Stromal cell of bone marrow (primary cell): ENCODE data around the gene GCC2.
"Not testable (repeated sequence)": the region's sequence is repeated elsewhere in the genome, so short reads cannot be mapped to it uniquely, and the experiment has no call there.

Source experiments
- DNase-seq: peaks from one replicate; pipeline ENCODE4 v3.0.0-alpha.2; 2012; ENCODE audit warnings: low read depth

Gene GCC2

DNA sequence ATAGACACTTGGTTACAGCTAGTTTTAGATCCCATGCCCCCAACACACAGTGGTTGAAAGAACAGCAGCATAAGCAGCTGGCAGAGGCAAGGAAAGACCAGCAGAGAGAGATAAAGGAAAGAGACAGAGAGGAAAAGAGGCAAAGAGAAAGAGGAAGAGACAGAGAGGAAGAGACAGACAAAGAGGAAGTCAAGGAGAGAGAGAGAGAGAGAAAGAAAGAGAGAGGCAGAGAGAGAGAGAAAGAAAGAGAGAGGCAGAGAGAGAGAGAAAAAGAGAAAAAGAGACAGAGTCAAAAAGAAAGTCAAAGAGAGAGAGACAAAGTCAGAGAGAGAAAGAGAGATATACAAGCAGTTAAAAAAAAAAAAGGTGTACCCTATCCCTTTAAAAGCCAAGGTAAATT lies 76.3 kb downstream of the GCC2 start:
- DNase-seq = not testable (repeated sequence)

DNA sequence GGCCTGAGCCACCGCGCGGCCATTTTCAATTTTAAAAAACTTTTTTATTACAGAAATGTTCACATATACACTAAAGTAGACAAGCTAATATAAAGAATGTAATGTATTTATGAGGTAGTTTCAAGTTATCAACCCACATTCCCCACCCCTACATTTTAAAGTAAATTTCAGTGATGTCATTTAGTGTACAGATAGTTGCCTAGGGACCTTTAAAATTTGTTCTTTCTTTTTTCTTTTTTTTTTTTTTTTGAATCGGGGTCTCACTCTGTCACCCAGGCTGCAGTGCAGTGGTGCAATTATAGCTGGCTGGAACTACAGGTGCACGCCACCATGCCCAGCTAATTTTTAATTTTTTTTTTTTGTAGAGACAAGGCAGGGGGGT lies 82.7 kb downstream of the GCC2 start:
- DNase-seq = no peak

DNA sequence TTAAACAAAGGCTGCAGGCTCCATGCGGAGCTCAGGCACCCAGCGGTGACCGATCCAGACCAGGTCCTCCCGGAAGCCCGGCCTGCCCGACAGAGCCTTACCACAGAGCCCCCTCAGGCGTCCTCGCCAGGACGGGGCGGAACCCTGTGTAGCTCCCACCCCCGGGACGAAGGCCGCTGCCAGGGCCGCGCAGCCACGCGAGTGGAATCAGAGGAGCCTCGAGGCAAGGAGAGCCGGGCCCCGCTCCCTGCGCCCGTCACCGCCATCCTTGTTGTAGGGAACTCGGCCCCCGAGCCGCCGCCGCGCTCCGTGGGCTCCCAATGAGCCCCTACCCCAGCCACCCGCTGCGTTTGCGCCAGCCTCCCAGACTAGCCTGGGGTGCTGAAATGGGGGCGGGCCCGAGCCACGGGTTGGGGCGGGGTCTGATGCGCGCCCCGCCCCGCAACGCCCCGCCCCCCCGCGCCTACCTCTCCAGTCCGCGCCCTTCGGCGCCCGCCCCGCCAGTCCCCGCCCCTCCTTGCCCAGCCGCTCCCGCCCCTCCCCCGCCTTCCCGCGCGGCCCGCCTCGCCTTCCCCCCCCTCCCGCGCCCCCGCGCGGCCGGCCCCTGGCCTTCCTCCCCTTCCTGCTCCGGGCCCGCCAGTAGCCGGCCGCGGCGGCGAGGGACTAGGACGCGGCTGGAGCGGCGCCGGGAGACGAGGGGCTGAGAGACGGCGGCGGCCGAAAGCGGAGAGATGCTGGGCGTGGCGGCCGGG lies 85.0 kb downstream of the GCC2 start, which contains the start of gene LIMS1:
Gene LIMS1, plus strand, starts transcription at position 639 of the 752 bp plus-strand sequence. Its CDS starts 93 bp downstream, at position 732.
- peak; percentile 73 for DNase-seq

DNA sequence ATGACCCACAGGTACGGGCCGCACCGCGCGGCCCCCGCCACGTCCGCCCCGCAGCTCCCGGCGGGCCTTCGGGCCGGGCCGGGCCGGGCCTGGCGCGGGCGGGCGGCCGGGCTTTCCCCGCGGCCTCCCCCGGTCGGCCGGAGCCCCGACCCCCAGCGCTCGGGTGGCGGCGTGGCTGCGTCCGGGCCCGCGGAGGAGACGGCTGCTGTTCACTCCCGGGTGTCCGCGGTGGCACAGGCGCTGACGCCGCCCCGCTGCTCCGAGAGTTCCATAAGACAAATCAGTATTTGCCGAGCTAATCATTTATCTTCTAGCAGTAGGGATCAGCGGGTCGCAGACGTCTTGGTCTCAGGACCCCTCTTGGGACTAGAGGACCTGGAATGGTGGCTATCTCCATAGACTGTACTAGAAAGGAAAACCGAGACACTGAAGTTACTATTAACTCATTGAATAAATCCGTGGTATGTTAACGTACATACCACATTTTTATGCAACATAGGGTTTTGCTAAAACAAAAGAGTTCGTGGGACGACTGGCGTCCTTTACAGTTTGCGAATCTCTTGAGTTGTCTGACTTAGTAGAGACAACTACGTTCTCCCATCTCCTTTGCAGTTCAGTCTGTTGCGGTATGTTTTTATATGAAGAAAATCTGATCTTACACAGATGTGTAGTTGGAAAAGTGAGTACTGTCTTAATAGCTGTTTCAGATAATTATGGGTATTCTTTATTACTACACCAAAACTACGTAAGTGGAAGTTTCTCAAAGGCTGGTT lies 85.8 kb downstream of the GCC2 start:
- DNase-seq = no peak

DNA sequence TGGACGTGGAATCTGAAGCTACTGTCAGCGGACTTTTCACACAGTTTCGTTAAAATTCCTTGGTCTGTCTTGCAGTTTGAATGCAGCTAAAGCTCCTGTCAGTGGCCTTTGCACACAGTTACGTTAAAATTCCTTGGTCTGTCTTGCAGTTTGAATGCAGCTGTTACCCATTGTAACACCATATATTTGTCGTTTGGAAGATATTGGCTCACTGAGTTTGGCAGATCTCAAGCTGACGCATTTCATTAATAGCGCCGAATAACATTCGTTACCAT lies 86.3 kb downstream of the GCC2 start:
- no peak for DNase-seq

DNA sequence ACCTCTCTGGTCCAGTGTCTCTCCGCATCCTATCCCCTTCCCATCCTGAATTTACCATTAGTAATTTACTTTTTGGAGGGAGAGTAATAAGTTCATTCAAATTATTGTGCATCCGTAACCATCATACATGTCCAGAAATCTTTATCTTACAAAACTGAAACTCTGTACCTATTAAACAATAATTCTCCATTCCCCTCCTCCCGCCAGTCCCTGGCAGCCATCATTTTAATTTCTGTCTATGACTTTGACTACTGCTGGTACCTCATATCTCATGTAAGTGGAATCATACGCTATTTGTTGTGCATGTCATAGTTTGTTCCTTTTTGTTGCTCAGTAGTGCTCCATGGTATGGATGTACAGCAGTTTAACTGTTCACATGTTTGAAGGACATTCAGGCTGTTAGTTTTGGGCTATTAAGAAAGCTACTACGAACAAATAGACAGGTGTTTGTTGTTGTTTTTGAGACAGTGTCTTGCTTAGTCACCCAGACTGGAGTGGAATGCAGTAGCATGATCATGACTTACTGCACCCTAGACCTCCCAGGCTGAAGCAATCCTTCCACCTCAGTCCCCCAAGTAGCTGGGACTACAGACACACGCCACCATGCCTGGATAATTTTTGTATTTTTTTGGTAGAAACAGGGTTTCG lies 87.3 kb downstream of the GCC2 start:
- DNase-seq = no peak

DNA sequence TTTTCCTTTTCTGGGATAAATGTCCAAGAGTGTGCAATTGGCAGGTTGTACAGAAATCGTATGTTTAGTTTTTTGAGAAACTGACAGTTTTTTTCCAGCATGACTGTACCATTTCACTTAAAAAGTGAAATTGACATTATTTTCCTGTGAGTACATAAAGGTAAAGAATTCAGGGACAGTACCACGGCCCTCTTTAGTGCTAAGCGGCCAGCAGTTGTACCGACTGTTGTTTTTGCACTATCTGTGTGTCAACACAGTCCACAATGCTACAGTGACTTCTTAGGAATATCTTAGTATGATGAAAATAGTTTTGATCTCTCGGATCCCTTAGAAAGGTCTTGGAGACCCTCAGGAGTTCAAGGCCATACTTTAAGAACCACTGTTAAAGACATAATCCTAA lies 87.9 kb downstream of the GCC2 start:
- no peak for DNase-seq

DNA sequence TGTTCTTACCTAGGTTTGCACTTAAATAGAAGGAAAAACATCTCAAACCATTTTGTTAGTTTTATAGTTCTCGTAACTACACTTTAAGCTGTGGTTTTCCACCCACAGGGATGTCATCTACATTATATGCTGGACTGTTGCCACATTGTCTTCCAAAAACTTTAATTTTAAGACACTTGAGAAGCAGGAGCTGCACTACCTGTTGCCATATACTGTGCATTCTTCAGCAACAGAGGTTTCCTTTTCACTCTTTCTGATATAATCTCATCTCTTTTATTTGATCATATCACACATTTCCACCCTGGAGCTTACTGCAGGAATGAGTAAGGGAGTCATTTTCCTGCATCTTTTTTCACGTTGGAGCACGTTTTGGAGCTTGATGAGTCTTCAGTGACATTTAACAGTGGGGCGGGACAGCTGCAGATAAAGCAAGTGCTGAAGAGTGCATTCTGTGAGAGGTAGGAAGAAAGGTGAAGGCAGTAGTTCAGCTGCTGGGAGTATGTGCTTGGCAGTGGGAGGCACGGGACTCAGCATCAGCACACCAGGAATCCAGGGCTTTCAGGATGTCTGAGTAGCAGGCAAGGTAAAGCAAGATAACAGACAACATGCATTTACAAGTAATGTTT lies 89.1 kb downstream of the GCC2 start:
- DNase-seq = no peak

DNA sequence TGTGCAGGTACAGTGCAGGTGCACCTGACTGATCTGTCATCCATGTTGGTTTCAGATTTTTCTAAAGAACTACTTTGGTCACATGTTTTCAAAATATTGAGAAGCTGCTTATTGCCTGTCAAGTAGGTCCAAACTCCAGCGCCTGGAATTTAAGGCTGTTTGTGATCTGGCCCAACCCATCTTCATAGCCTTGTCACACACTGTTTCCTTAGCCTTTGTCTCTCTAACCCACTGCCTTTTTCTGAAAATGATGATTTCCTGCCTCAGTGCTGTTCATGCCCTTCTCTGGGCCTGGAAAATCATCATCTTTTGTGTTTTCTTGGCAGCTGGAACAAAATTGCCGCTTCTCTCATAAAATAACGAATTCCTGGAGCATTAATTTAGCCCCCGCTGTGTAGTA lies 92.4 kb downstream of the GCC2 start:
- no peak for DNase-seq

DNA sequence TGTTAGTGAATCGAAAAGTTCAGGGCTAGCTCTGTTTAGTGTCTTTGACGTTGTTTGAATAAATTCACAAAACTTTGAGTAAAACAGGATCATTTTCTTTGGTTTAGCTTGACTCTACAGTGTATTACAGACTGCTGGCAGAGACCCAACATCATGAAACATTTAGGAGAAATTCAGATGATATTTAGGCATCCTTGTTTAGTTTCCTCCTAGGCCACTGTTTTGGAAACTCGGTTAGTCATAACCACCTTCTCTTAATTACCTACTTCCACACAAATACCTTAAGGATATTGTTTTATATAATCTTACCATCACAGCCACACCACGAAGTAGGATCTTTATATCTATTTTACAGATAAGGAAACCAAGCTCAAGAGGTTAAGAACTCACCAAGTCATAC lies 93.1 kb downstream of the GCC2 start:
- DNase-seq = peak; percentile 59

DNA sequence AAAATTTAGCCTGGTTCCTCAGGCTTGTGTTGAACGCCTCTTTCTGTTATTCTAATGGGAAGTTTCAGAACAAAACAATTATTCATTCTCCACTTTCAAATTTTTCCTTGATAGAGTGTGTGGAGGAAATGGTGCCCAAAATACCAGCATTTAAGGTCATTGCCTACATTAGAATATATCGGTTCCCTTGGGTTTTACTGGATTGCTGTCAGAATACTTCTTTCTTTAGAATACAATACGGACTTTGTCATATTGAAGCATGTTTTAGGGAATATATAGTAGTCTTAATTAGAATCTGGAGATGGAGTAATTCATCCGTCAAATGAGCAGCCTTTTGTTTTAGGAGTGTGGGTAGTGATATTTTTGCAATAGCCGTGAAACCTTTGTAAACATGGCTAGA lies 98.6 kb downstream of the GCC2 start:
- no peak for DNase-seq

DNA sequence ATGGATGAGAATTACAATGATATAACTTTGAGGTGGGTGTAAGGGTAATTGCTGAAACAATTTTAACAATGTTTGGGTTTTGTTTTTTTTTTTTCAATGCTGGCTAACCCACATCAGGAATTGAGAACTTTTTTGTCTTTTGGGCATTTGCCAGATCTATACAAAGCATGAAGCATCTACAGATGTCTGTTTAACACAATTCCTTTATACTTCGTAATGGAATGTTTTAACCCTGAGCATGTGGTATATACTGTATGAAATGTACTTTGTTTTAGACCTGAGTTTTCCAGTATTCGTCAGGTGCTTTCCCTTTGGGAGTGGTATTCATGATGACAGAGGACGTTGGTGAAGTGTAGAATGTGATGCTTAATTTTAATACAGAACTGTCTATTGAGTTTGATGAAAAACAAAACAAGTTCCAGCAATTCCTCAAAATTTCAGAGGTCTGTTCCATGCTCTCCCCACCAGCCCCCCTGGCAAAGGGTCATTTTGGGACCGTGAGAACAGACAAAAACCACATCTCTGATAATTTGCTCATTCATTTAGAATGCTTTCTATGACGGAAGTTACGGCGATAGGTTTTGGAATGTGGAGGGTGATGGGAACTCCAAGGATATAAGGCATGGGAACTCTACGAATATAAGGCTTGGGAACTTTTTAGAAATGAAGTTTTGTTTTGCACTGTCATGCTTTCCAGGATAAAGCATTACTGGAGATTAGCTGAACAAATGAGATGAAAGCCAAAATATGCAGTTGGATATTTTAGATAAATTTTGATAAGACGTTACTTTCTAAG lies 99.4 kb downstream of the GCC2 start:
- DNase-seq = no peak

DNA sequence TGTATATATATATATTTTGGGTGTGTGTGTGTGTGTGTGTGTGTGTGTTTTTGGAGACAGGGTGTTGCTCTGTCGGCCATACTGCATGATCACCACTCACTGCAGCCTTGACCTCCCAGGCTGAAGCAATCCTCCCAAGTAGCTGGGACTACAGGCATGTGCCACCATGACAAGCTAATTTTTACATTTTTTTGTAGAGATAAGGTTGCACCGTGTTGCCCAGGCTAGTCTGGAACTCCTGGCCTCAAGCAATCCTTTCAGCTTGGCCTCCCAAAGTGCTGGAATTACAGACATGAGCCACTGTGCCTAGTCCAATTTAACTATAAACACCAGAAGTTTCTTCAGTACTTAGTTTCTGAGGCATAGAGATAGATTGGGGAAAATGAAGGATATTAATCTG lies 103.6 kb downstream of the GCC2 start:
- DNase-seq = no peak

DNA sequence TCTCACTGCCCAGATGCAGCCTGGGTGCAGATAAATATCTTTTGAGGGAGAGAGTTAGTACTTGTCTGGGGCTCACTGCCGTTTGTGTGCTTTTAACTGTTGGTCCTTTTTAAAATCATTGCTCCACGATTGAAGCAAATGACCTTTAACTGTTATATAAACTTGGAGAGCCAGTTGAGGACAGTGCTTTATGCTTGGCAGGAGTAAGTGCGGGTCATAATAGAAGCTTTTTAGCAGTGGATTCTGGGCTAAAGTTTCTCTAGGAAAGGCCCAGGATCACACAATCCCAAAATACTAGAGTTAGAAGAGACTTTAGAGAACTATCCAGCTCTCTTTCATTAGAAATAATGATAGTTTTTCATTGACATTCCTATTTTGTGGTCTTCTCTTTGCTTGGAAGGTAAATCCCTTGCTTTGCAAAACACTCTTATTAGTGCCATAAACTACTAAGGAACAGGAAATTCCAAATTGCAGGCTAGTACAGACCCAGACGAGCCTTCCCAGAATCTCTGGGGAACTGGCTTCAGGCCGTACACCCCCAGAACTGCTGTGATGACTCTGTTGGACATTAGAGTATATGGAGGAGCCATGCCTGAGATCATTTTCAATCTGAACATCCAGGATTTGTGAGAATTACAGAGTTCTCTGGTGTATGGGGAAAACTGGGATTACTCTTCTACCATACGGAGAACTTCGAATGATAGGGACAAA lies 104.4 kb downstream of the GCC2 start:
- DNase-seq = no peak

DNA sequence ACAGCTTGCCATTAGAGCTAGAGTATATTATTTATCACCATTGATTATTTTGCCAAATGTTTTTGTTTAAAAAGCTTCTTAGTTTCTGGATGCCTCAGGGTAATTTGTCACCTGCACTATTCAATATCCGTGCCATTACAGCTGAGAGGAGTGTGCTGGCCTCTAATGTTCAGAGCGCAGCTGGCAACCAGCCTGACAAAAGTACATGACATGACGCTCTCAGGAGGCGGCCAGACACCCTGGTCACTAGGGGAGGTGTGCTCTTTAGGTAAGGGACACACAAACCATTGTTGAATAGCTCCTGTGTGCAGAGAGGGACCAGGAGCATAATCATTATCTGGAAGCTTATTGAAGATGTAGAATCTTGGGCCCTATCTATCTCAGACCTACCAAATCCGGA lies 105.5 kb downstream of the GCC2 start:
- DNase-seq = no peak

DNA sequence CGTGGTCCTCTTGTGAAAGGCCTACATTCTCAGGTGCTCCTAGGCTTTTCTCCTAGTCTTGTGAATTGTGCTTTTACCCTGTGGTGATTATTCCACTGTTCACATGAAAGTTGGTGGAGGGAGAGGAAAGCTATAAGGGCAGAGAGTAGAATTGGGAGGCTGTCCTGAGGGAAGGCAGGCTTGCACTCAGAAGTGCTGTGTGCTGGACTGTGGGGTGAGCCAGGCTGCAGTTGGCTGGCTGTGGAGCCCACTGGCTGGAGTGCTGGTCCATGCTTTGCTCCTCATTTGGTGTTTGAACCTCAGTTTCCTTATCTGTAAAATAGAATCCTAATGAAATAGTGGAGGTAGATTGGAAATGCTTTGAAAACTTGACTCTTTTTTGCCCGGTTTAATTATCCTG lies 106.6 kb downstream of the GCC2 start:
- DNase-seq = no peak

DNA sequence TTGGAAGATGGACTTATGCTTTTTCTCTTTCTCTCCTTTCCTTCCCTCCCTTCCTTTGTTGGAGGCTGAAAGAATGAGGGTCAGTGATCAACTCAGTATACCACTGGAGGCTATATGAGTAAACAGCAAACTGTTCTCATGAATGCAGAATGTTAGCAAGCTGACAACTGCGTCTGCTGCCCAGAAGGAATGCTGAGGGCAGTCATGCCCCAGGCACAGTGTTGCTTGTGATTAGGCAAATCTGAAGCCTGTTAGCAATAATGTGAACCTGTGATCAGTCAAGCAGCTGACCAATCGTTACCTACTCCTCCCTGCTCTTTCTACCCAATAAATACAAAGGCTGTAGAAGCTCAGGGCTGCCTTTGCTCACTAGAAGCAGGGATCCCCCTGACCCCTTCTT lies 107.6 kb downstream of the GCC2 start:
- not testable (repeated sequence) for DNase-seq
